Smooth muscle cell (in vitro differentiated cells): ENCODE data around the gene UFD1. TPM values are rescaled to one million over a fixed set of nuclear protein-coding genes. Genes with fewer than 3 reads are reported as not detected.

Experiments
- DNase-seq: peaks from one replicate; lab custom pipeline; 2025; ENCODE audit not compliant: unreplicated experiment; lab: John Stamatoyannopoulos, UW
- H2AFZ ChIP-seq: fragments of 200-600 bp; sonication (generic); 2 replicates; pipeline ENCODE4 v1.6.0; 2016; ENCODE audit warnings: antibody characterized with exemption, low read depth, mild to moderate bottlenecking
- H3F3A ChIP-seq: fragments of 200-600 bp; sonication (generic); 2 replicates; pipeline ENCODE4 v1.6.0; 2017; ENCODE audit warnings: antibody characterized with exemption, low read depth
- H3K27ac ChIP-seq: fragments of 200-600 bp; sonication (generic); 2 replicates; pipeline ENCODE4 v1.5.1; 2016; ENCODE audit warnings: low read depth, mild to moderate bottlenecking
- H3K27me3 ChIP-seq: fragments of 200-600 bp; sonication (generic); 2 replicates; pipeline ENCODE4 v1.6.1; 2016; ENCODE audit warnings: low read depth, mild to moderate bottlenecking
- H3K36me3 ChIP-seq: fragments of 200-600 bp; sonication (generic); 2 replicates; pipeline ENCODE4 v1.5.1; 2016; ENCODE audit warnings: low read depth
- H3K4me1 ChIP-seq: fragments of 200-600 bp; sonication (generic); 2 replicates; pipeline ENCODE4 v1.5.1; 2016; ENCODE audit warnings: low read depth
- H3K4me2 ChIP-seq: fragments of 200-600 bp; sonication (generic); 2 replicates; pipeline ENCODE4 v1.6.0; 2016; ENCODE audit warnings: mild to moderate bottlenecking
- H3K4me3 ChIP-seq: fragments of 200-600 bp; sonication (generic); 2 replicates; pipeline ENCODE4 v1.5.1; 2016; ENCODE audit warnings: mild to moderate bottlenecking
- H3K79me2 ChIP-seq: fragments of 200-600 bp; sonication (generic); 2 replicates; pipeline ENCODE4 v1.6.0; 2016; ENCODE audit warnings: low read depth, mild to moderate bottlenecking
- H3K9ac ChIP-seq: fragments of 200-600 bp; sonication (generic); 2 replicates; pipeline ENCODE4 v1.6.0; 2016; ENCODE audit warnings: low read depth
- H3K9me3 ChIP-seq: fragments of 200-600 bp; sonication (generic); replicated peaks from 2 replicates; pipeline ENCODE4 v1.5.1; 2016; ENCODE audit warnings: low read depth
- H4K20me1 ChIP-seq: fragments of 200-600 bp; sonication (generic); 2 replicates; pipeline ENCODE4 v1.6.0; 2016; ENCODE audit warnings: low read depth
- CTCF ChIP-seq: fragments of 200-600 bp; sonication (generic); IDR thresholded peaks from 2 replicates; pipeline ENCODE4 v1.5.1; 2017; ENCODE audit warnings: borderline replicate concordance, mild to moderate bottlenecking, antibody characterized with exemption; ENCODE audit not compliant: insufficient read depth, poor library complexity, severe bottlenecking
- WGBS: methylation state at CpG from one replicate; pipeline ENCODE4 v1.1.7; 2016; ENCODE audit warnings: low lambda C conversion rate; 5-methylcytosine and 5-hydroxymethylcytosine counted together
- polyA plus RNA-seq: library from polyadenylated mRNA; unstranded; fragments of >200 nt; fragmentation: Nextera tagmentation; extraction: Ambion mirVana; gene quantifications from 2 replicates; pipeline ENCODE4 v1.2.1, GENCODE V29; 2016
- total RNA-seq: library from RNA; depleted of rRNA; stranded (reverse); fragments of >200 nt; gene quantifications from 2 replicates; pipeline ENCODE4 v1.2.3, GENCODE V29; 2014

The UFD1 gene
- total and polyA plus RNA-seq, 2 experiments from 2014 or later = 48.1 to 111 TPM

DNA sequence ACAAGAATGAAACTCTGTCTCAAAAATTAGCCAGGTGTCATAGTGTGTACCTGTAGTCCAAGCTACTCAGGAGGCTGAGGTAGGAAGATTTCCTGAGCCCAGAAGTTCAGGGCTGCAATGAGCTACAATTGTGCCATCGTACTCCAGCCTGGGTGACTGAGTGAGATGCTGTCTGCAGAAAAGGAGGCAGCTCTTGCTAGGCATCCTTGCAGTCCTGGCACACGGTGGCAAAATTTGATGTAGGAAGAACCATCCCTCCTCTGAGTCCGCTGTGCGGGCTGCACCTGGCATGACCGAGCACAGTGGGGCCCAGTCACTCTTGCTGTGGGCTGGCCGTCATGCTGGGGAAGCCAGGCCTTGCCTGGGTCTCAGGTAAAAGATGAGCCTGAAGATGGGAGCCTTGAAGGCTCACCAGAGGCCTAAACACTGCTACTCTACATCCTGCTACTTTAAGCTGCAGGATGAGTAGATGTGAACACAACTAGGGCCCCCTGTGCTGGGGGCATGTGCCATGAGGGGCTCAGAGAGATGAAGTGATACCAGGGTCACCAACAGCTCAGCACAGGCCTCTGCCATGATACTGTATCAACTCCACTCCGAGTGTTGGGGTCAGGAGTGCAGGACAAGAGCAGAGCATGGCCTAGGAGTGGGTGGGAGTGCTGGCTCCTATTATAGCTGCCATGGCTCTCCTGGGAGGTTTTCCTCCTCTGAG, 19.3 kb upstream of the UFD1 start:
- H3K27ac ChIP-seq = no peak overlapping the region
- H3K27me3 ChIP-seq = no peaks in the 10 kb centered on the region
- H3K9ac ChIP-seq = no peak overlapping the region
- H3K36me3 ChIP-seq = no peaks in the 10 kb centered on the region
- H3K4me3 ChIP-seq = no peak overlapping the region
- DNase-seq = no peak
- no peak overlapping the region for H2AFZ ChIP-seq
- H3K4me1 ChIP-seq = no peaks in the 10 kb centered on the region
- no peak for TF ChIP-seq CTCF
- no peaks in the 10 kb centered on the region for H3K9me3 ChIP-seq
- no peaks in the 10 kb centered on the region for H4K20me1 ChIP-seq
- no peak overlapping the region for H3K4me2 ChIP-seq
- H3K79me2 ChIP-seq = no peaks in the 10 kb centered on the region
- H3F3A ChIP-seq = no peaks in the 10 kb centered on the region
- 92% methylated on average over 7 of the region's 7 CpGs for WGBS

GRCh38 chr22:19497245-19497644, 18.3 kb upstream of the UFD1 start:
- peak overlapping the region; percentile 62 for H2AFZ ChIP-seq
- no peaks in the 10 kb centered on the region for H3K36me3 ChIP-seq
- peak overlapping the region; percentile 36 for H3K27ac ChIP-seq
- DNase-seq = no peak
- H3K9me3 ChIP-seq = no peaks in the 10 kb centered on the region
- no peaks in the 10 kb centered on the region for H3K79me2 ChIP-seq
- H3K4me2 ChIP-seq = no peak overlapping the region
- H4K20me1 ChIP-seq = no peaks in the 10 kb centered on the region
- no peaks in the 10 kb centered on the region for H3K4me1 ChIP-seq
- WGBS = 54% methylated on average over 3 of the region's 3 CpGs
- TF ChIP-seq CTCF = no peak
- no peaks in the 10 kb centered on the region for H3F3A ChIP-seq
- no peak overlapping the region for H3K4me3 ChIP-seq
- H3K27me3 ChIP-seq = no peaks in the 10 kb centered on the region
- peak overlapping the region; percentile 48 for H3K9ac ChIP-seq

DNA sequence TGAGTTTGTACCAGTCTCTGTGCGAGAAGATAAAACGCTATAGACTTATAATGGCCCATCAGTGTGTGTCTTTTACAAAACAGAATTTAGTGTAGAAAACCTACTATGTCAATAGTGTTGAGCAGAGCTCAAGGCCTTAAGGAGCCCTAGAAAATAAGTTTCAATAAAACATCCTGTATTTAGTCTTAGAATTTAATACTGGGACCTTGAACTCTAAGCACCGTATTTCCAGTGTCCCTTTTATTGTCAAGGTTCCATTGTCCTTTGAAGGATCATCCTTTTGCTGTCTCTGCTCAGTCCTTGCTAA, 17.3 kb upstream of the UFD1 start:
- H2AFZ ChIP-seq = no peak overlapping the region
- WGBS = 97% methylated on average over 3 of the region's 3 CpGs
- no peak overlapping the region for H3K27ac ChIP-seq
- no peaks in the 10 kb centered on the region for H3K9me3 ChIP-seq
- no peak overlapping the region for H3K9ac ChIP-seq
- H3K36me3 ChIP-seq = no peaks in the 10 kb centered on the region
- H3F3A ChIP-seq = no peaks in the 10 kb centered on the region
- no peak overlapping the region for H3K4me3 ChIP-seq
- no peaks in the 10 kb centered on the region for H3K27me3 ChIP-seq
- H4K20me1 ChIP-seq = no peaks in the 10 kb centered on the region
- no peak overlapping the region for H3K4me2 ChIP-seq
- H3K4me1 ChIP-seq = no peaks in the 10 kb centered on the region
- DNase-seq = no peak
- H3K79me2 ChIP-seq = no peaks in the 10 kb centered on the region
- no peak for TF ChIP-seq CTCF
